SW480 (cell line): ENCODE results near the gene PAQR7.

Source experiments
- DNase-seq: peaks from one replicate; pipeline ENCODE4 v3.0.0-alpha.2; 2016; ENCODE audit warnings: low spot score

PAQR7 gene

DNA sequence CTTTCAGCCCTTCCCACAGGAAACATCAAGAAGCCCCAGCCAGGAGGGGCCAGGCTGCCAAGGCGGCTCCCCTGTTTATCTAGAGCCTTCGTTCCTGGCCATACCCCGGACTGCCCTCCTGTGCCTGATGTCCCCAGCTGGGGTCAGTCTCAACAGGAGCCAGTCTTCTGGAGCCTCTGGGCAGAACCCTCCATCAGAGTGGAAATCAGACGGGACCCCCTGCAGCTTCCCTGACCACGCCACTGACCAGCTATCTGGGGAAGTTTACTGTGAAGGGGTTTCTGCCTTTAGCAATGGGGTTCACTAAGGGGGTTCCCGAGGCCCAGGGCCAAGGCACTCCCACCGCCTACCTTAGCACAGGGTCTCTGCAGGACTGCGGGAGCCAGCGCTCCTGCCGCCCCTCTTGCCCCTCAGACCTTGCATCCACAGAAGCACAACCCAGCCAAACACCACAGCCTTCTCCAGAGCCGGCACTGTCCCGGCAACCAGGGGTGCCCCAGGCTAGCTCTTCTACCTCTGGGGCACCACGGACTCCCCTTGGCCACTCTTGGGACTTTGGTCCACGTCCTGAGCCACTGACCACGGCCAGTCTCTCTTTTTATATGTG is 59.3 kb downstream of the PAQR7 start:
- no peak for DNase-seq

DNA sequence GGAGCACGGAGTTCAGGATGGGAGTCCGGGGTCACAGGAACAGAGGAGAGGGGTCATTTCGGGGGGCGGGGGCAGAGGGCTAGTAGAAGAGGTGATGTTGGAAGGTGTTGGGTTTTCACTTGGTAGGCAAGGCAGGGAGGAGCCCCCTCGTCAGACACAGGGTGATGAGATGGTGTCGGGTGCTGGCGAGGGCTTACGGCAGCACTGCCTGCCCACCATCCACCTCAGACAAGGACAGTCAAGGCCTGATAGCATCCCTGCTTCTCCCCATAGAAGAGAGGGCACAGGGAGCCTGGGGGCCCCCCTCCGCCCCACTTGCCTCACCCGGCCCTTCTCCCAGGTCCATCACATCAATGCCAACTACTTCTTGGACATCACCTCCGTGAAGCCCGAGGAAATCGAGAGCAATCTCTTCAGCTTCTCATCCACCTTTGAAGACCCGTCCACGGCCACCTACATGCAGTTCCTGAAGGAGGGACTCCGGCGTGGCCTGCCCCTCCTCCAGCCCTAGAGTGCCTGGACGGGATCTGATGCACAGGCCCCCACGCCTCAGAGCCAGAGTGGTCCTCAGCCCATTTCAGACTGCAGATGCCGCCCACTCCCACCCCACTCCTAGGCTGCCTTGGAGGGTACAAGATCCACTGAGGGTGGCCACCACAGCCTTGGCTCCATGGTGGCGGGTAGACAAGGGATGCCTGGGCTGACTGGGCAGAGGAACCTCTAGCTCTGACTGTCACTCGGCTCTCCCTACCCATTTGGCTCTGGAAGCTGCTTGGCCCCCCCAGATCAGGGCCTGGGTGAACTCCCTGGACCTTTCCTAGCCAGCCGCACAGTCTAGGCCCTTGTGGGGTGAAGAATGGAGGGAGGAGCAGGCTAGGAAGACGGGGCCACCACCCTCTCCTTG is 60.0 kb downstream of the PAQR7 start:
- no peak for DNase-seq

DNA sequence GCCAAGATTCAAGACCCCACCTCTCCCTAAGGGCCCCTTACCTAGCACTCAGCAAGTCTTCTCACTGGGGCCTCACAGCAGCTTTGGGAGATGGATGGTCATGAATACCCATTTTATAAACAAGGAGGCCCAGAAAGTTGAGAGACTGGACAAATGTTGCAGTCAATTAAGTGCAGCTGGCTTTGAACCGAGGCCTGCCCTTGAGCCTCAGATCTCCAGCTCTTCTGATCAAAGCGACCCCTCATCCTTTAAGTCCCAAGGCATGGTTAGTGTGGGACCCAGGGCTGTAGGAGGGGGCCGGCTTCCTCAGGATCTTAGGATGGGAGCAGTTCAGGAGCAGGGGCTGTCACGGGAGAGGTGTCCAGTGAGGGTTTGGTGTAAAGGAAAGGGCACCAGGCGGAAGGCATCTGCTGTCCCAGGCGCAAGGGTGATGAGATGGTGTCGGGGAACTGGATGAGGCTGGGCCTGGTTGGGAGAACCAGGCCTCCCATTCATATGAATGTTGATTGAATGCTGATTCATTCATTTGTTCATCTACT is 60.9 kb downstream of the PAQR7 start:
- no peak for DNase-seq

DNA sequence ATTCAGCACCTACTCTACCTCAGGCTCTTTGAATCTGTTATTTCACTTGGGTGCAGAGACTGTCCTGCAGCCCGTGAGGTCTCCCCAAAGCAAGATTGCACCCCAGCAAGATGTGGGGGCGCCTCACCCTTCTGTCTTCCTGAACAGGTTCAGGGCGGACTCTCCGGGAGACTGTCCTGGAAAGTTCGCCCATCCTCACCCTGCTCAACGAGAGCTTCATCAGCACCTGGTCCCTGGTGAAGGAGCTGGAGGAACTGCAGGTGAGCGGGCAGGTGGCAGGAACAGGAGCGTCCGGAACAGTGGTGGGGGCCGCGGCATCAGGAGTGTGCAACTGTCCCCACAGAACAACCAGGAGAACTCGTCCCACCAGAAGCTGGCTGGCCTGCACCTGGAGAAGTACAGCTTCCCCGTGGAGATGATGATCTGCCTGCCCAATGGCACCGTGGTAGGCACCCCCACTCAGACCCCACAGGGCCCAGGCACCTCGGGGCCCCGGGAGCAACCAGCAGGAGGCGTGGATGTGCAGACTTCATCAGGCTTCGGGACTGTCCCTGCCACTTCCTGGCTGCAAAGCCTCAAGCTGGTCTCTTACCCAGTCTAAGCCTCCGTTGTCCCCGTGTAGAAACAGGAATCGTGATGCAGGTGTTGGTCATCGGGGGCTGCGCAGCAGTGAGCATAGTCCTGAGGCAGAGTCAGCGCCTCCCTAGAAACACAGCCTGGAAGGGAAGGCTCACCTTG is 61.6 kb downstream of the PAQR7 start:
- DNase-seq = no peak

GRCh38 chr1:25813071-25813733 is 62.3 kb downstream of the PAQR7 start:
- DNase-seq = no peak
